ENCODE results near the gene PITPNM3.

The PITPNM3 gene

GRCh38 chr17:6413065-6413464, 143.3 kb downstream of the PITPNM3 start:
- DNase-seq, result peak in 1 of 51 donors; percentile 44

GRCh38 chr17:6408735-6409134, 147.6 kb downstream of the PITPNM3 start:
- DNase-seq, result no peak

- DNase-seq, result no peak
Measured at GRCh38 chr17:6408276-6408675, 148.1 kb downstream of the PITPNM3 start.

GRCh38 chr17:6402258-6402657, 154.1 kb downstream of the PITPNM3 start:
- no peak for DNase-seq

Data from hypothalamus (tissue), 51 donors.